ENCODE measurements around the gene HCN4.

The HCN4 gene

GRCh38 chr15:73380661-73381060, 11.9 kb upstream of the HCN4 start:
- no peak overlapping the region for H3K27ac ChIP-seq
- TF ChIP-seq CTCF (IDR thresholded peaks at IDR 0.05) (no peak), ZFX (IDR thresholded peaks at IDR 0.05; ENCODE audit: borderline replicate concordance) (no peak)

GRCh38 chr15:73378089-73378488, 9.3 kb upstream of the HCN4 start:
- H3K27ac ChIP-seq: no peak overlapping the region
- TF ChIP-seq ZFX (IDR thresholded peaks at IDR 0.05; ENCODE audit: borderline replicate concordance) (no peak), CTCF (IDR thresholded peaks at IDR 0.05) (no peak)

DNA sequence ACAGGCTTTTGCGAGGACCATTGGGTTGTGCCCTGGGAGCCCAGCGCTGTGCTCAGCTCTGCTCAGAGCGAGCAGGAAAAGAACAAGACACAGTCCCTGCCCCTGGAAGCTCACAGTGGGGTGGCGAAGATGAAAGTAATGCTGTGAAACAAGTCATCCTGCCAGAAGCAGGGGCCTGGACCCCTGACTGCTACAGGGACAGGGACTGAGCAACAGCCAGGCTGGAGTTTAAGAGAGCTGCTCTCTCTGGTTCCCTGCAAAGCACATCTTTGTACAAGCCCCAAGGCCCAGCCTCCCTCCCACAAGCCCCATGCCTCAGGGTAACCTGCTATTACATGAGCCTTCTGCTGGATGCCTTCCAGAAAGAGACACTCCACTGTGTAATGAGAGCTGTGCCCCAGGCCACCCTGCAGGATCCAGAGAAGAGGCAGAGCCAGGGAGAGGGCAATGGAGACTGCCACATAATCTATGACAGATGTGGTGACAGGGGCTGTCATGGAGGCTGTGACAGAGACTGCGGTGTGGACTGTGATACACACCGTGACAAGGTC, 7.1 kb upstream of the HCN4 start:
- no peak overlapping the region for H3K27ac ChIP-seq
- TF ChIP-seq ZFX (IDR thresholded peaks at IDR 0.05; ENCODE audit: borderline replicate concordance): no peak
- no peak for TF ChIP-seq CTCF (IDR thresholded peaks at IDR 0.05)

DNA sequence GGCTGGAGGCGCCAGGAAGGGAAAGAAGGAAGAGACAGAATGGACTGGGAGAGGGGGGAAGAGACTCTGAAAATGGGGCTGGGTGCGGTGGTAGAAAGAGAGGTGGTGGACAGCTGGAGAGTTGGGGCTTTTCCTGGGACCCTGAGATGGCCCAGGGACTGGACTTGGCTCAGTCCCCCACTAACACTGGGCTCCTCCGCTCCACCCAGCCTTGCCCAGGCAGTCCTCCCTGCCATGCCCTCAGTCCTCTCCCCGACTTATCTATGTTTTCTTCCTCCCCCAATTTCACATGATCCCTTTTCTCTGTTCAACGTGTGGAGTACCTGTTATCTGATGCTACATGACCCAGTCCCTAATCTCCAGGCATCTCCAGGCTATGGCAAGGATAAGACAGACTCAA, 6.3 kb upstream of the HCN4 start:
- no peak overlapping the region for H3K27ac ChIP-seq
- TF ChIP-seq ZFX (IDR thresholded peaks at IDR 0.05; ENCODE audit: borderline replicate concordance) (no peak), CTCF (IDR thresholded peaks at IDR 0.05) (no peak)

GRCh38 chr15:73374604-73375003, 5.8 kb upstream of the HCN4 start:
- no peak overlapping the region for H3K27ac ChIP-seq
- TF ChIP-seq ZFX (IDR thresholded peaks at IDR 0.05; ENCODE audit: borderline replicate concordance) (no peak), CTCF (IDR thresholded peaks at IDR 0.05) (no peak)

DNA sequence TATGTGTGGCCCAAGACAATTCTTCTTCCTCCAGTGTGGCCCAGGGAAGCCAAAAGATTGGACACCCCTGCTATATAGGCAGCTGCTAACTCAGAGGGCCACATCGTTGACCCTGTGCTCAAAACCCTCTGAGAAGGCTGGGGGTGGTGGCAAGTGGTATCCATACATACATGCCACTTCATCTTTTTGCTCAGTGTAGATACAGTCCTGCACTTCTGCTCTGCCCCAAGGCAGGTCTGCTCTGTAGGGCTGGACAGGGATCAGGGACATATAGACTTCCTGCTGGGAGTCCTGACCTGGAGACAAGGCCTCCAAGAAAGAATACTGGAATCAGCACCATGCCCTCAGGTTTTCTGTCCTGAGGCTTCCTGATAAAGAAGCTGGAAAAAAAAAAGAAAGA, 4.5 kb upstream of the HCN4 start:
- TF ChIP-seq CTCF (IDR thresholded peaks at IDR 0.05): no peak
- TF ChIP-seq ZFX (IDR thresholded peaks at IDR 0.05; ENCODE audit: borderline replicate concordance): no peak
- no peak overlapping the region for H3K27ac ChIP-seq

GRCh38 chr15:73371812-73372211, 3.1 kb upstream of the HCN4 start:
- no peak overlapping the region for H3K27ac ChIP-seq
- TF ChIP-seq CTCF (IDR thresholded peaks at IDR 0.05): no peak
- no peak for TF ChIP-seq ZFX (IDR thresholded peaks at IDR 0.05; ENCODE audit: borderline replicate concordance)
